ENCODE measurements around the gene VSIG1. TPM values are rescaled to one million over a fixed set of nuclear protein-coding genes. Genes with fewer than 3 reads are reported as not detected.

VSIG1 gene
- total RNA-seq, 5 donors from 2014 or later (not counting 1 experiment from before 2014, with no cell fraction given), result 24.6 to 34.4 (median 32.7) TPM

- H3K4me1 ChIP-seq (ENCODE audit: control insufficient read depth in 1 of 2, extremely low read depth in 1 of 2, insufficient read depth in 2 of 2, low read length in 2 of 2), result no peaks in the 10 kb centered on the region
- H3K27ac ChIP-seq (ENCODE audit: low read length), result no peak overlapping the region
- H3K36me3 ChIP-seq (ENCODE audit: control insufficient read depth in 2 of 2, extremely low read depth in 1 of 2, insufficient read depth in 1 of 2, low read length in 1 of 2), result peaks cover 0 to 4% of the 10 kb centered on the region in 2 donors
- WGBS (ENCODE audit: insufficient coverage), result 83% methylated on average over 2 of the region's 3 CpGs
- H3K36me3 Mint-ChIP-seq, result peaks cover 4% of the 10 kb centered on the region
- POLR2A ChIA-PET, result interaction anchor here in 1 of 2 donors (0.6 kb wide), 1 partner anchor 1613 kb away, joined by 3 read pairs; no protein-coding TSS in a partner anchor
- CTCF ChIA-PET, result no interaction called here
- no peak overlapping the region for H3K27ac Mint-ChIP-seq
- no peaks in the 10 kb centered on the region for H3K9me3 ChIP-seq
- H3K27me3 Mint-ChIP-seq, result peaks cover 0 to 21% of the 10 kb centered on the region in 2 donors
- no peak for DNase-seq
- H3K9me3 Mint-ChIP-seq, result no peaks in the 10 kb centered on the region
- H3K27me3 ChIP-seq (replicated peaks in 1 of 2; ENCODE audit: control insufficient read depth in 2 of 2, extremely low read depth in 1 of 2, insufficient read depth in 2 of 2, low read length in 1 of 2), result no peaks in the 10 kb centered on the region
- H3K4me3 Mint-ChIP-seq, result no peak overlapping the region
- no peak for ATAC-seq (replicated peaks in 1 of 4)
- H3K4me3 ChIP-seq (ENCODE audit: control insufficient read depth in 1 of 2, extremely low read depth in 1 of 2, low read length in 1 of 2), result no peak overlapping the region
- peaks cover 0 to 5% (median 0%) of the 10 kb centered on the region in 3 donors for H3K4me1 Mint-ChIP-seq
Observed at GRCh38 chrX:108121291-108121690, 76.4 kb downstream of the VSIG1 start.

GRCh38 chrX:108122748-108123147 lies 77.9 kb downstream of the VSIG1 start:
- ChIA-PET POLR2A (interaction anchor here in 1 of 2 donors (0.6 kb wide), 1 partner anchor 239 kb away, joined by 3 read pairs; no protein-coding TSS in a partner anchor), CTCF (no interaction called here)
- Mint-ChIP-seq H3K9me3 (no peaks in the 10 kb centered on the region), H3K27me3 (peaks cover 0 to 11% of the 10 kb centered on the region in 2 donors), H3K4me3 (no peak overlapping the region), H3K27ac (no peak overlapping the region), H3K36me3 (peaks cover 11% of the 10 kb centered on the region), H3K4me1 (peaks cover 0 to 5% (median 0%) of the 10 kb centered on the region in 3 donors)
- Histone ChIP-seq H3K36me3 (ENCODE audit: control insufficient read depth in 2 of 2, extremely low read depth in 1 of 2, insufficient read depth in 1 of 2, low read length in 1 of 2) (peaks cover 0 to 7% of the 10 kb centered on the region in 2 donors), H3K4me3 (ENCODE audit: control insufficient read depth in 1 of 2, extremely low read depth in 1 of 2, low read length in 1 of 2) (no peak overlapping the region), H3K27me3 (replicated peaks in 1 of 2; ENCODE audit: control insufficient read depth in 2 of 2, extremely low read depth in 1 of 2, insufficient read depth in 2 of 2, low read length in 1 of 2) (no peaks in the 10 kb centered on the region), H3K27ac (ENCODE audit: low read length) (no peak overlapping the region), H3K4me1 (ENCODE audit: control insufficient read depth in 1 of 2, extremely low read depth in 1 of 2, insufficient read depth in 2 of 2, low read length in 2 of 2) (no peaks in the 10 kb centered on the region), H3K9me3 (no peaks in the 10 kb centered on the region)
- no peak for DNase-seq
- no peak for ATAC-seq (replicated peaks in 1 of 4)
- whole genome bisulfite sequencing (ENCODE audit: insufficient coverage), result 100% methylated on average over 1 of the region's 2 CpGs

DNA sequence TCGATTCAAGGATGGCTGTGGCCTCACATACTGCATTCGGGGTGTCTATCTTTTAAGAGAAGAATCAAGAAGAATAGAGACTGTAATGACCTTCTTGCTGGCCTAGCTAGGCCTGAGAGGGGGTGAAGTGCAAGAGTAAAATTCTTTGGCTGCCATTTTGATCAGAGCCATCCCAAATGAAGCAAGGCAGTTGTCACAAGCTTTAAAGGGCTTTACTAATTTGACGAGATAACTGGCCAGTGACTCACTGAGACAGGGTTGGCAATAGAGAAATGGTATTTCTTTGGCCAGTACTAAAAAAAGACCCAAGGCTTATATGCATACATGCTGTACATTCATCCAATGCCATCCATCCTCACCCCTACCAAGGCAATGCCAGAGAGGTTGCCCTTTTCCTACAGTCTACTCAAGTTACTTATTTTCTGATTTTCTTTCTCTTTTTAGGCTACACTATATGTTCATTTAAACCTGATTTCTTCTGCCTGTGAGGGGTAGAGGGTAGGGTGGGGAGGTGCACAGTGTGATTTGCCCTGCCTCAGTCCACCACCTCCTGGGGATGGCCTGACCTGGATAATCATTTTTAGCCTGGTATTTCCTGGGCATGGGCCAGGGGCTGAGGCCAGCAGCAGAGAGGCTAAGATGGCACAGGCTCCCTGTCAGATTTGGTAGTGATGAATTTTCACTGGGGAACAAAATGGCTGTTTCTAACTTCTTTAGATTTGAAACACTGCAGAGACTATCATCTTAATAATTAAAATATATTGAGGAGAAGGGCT lies 78.9 kb downstream of the VSIG1 start:
- H3K4me1 Mint-ChIP-seq, result peaks cover 0 to 2% (median 0%) of the 10 kb centered on the region in 3 donors
- no peaks in the 10 kb centered on the region for H3K9me3 Mint-ChIP-seq
- ATAC-seq (replicated peaks in 1 of 4) (no peak), DNase-seq (no peak)
- Histone ChIP-seq H3K27ac (ENCODE audit: low read length) (no peak overlapping the region), H3K9me3 (no peaks in the 10 kb centered on the region), H3K27me3 (replicated peaks in 1 of 2; ENCODE audit: control insufficient read depth in 2 of 2, extremely low read depth in 1 of 2, insufficient read depth in 2 of 2, low read length in 1 of 2) (no peaks in the 10 kb centered on the region), H3K36me3 (ENCODE audit: control insufficient read depth in 2 of 2, extremely low read depth in 1 of 2, insufficient read depth in 1 of 2, low read length in 1 of 2) (peaks cover 0 to 7% of the 10 kb centered on the region in 2 donors), H3K4me3 (ENCODE audit: control insufficient read depth in 1 of 2, extremely low read depth in 1 of 2, low read length in 1 of 2) (no peak overlapping the region), H3K4me1 (ENCODE audit: control insufficient read depth in 1 of 2, extremely low read depth in 1 of 2, insufficient read depth in 2 of 2, low read length in 2 of 2) (no peaks in the 10 kb centered on the region)
- WGBS (ENCODE audit: insufficient coverage), result no CpG with 5 or more reads among the region's 3 CpGs
- POLR2A ChIA-PET, result interaction anchor here (0.6 to 0.7 kb wide), 2 partner anchors 240 to 1011 kb away, joined by 3 to 4 read pairs; no protein-coding TSS in a partner anchor
- no peak overlapping the region for H3K4me3 Mint-ChIP-seq
- peaks cover 0 to 8% of the 10 kb centered on the region in 2 donors for H3K27me3 Mint-ChIP-seq
- CTCF ChIA-PET, result interaction anchor here in 1 of 2 donors (0.6 kb wide), 1 partner anchor 537 kb away, joined by 3 read pairs; no protein-coding TSS in a partner anchor
- H3K36me3 Mint-ChIP-seq, result peaks cover 14% of the 10 kb centered on the region
- H3K27ac Mint-ChIP-seq, result no peak overlapping the region

DNA sequence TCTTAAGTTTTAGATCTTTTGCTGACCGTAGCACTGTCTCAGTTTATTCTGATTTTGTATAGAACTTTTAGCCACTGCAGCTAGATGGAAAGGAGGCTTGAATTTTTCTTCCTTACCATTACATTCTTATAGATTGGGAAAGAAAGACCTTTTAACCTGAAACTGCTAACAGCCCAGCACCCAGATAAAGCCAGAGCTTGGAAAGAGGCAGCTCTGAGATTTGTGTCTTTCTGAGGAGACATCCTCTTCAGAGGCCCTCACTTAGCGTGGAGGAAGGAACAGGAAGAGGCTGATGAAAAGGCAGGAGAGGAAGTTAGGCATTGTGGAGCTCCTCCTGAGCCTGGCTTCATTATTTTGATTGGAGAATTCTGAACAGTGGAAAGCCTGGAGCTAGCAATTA lies 81.8 kb downstream of the VSIG1 start:
- Histone ChIP-seq H3K27ac (ENCODE audit: low read length) (no peak overlapping the region), H3K4me1 (ENCODE audit: control insufficient read depth in 1 of 2, extremely low read depth in 1 of 2, insufficient read depth in 2 of 2, low read length in 2 of 2) (no peaks in the 10 kb centered on the region), H3K4me3 (ENCODE audit: control insufficient read depth in 1 of 2, extremely low read depth in 1 of 2, low read length in 1 of 2) (no peak overlapping the region), H3K9me3 (no peaks in the 10 kb centered on the region), H3K36me3 (ENCODE audit: control insufficient read depth in 2 of 2, extremely low read depth in 1 of 2, insufficient read depth in 1 of 2, low read length in 1 of 2) (peaks cover 0 to 20% of the 10 kb centered on the region in 2 donors), H3K27me3 (replicated peaks in 1 of 2; ENCODE audit: control insufficient read depth in 2 of 2, extremely low read depth in 1 of 2, insufficient read depth in 2 of 2, low read length in 1 of 2) (no peaks in the 10 kb centered on the region)
- no peak for DNase-seq
- CTCF ChIA-PET, result interaction anchor here in 1 of 2 donors (0.6 kb wide), 1 partner anchor 23 kb away, joined by 3 read pairs; no protein-coding TSS in a partner anchor
- WGBS (ENCODE audit: insufficient coverage), result no CpG with 5 or more reads among the region's 2 CpGs
- no peak for ATAC-seq (replicated peaks in 1 of 4)
- Mint-ChIP-seq H3K36me3 (peaks cover 31% of the 10 kb centered on the region), H3K9me3 (no peaks in the 10 kb centered on the region), H3K4me1 (no peaks in the 10 kb centered on the region), H3K27me3 (peaks cover 0 to 7% of the 10 kb centered on the region in 2 donors), H3K27ac (no peak overlapping the region), H3K4me3 (no peak overlapping the region)
- POLR2A ChIA-PET, result no interaction called here

DNA sequence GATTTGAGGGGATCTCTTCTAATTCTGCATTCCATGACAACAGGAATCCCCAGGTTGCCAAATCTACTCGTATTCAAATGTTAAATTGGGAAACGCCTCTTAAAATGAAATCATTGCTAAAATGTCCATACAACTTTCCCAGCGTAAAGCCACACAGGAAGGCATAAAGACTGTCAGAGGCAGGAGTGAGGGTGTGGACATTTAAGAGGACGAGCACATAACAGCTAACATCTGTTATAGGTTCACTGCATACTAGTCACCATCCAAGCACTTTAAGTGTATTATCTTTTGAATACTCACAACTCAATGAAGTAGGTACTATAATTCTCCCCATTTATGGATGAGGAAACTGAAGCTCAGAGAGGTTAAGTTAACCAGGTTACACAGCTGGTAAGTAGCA lies 82.3 kb downstream of the VSIG1 start:
- no peak overlapping the region for H3K27ac ChIP-seq (ENCODE audit: low read length)
- no peaks in the 10 kb centered on the region for H3K9me3 ChIP-seq
- no peak overlapping the region for H3K4me3 ChIP-seq (ENCODE audit: control insufficient read depth in 1 of 2, extremely low read depth in 1 of 2, low read length in 1 of 2)
- WGBS (ENCODE audit: insufficient coverage), result no CpG with 5 or more reads among the region's 4 CpGs
- no peak for ATAC-seq (replicated peaks in 1 of 4)
- peaks cover 0 to 20% of the 10 kb centered on the region in 2 donors for H3K36me3 ChIP-seq (ENCODE audit: control insufficient read depth in 2 of 2, extremely low read depth in 1 of 2, insufficient read depth in 1 of 2, low read length in 1 of 2)
- no peak for DNase-seq
- H3K36me3 Mint-ChIP-seq, result peaks cover 34% of the 10 kb centered on the region
- H3K4me3 Mint-ChIP-seq, result no peak overlapping the region
- no peaks in the 10 kb centered on the region for H3K4me1 Mint-ChIP-seq
- no peaks in the 10 kb centered on the region for H3K27me3 ChIP-seq (replicated peaks in 1 of 2; ENCODE audit: control insufficient read depth in 2 of 2, extremely low read depth in 1 of 2, insufficient read depth in 2 of 2, low read length in 1 of 2)
- no peak overlapping the region for H3K27ac Mint-ChIP-seq
- no peaks in the 10 kb centered on the region for H3K9me3 Mint-ChIP-seq
- H3K4me1 ChIP-seq (ENCODE audit: control insufficient read depth in 1 of 2, extremely low read depth in 1 of 2, insufficient read depth in 2 of 2, low read length in 2 of 2), result no peaks in the 10 kb centered on the region
- POLR2A ChIA-PET, result no interaction called here
- CTCF ChIA-PET, result interaction anchor here in 1 of 2 donors (0.6 kb wide), 1 partner anchor 23 kb away, joined by 3 read pairs; no protein-coding TSS in a partner anchor
- H3K27me3 Mint-ChIP-seq, result peaks cover 0 to 7% of the 10 kb centered on the region in 2 donors
